Endothelial cell of umbilical vein (primary cell): ENCODE measurements around the gene BABAM2. TPM values are rescaled to one million over a fixed set of nuclear protein-coding genes. Genes with fewer than 3 reads are reported as not detected.

Experiments
- BruUV-seq: library from RNA; stranded (reverse); fragments of 400-500 nt; replicated peaks from 2 replicates; lab custom pipeline; 2021; lab: Mats Ljungman, UMichigan
- CTCF ChIA-PET: fragments of 300-600, 350-600 bp; sonication (Branson Sonifier 250); formaldehyde crosslinking; loops from one replicate; lab custom pipeline; 2021; ENCODE audit warnings: antibody characterized with exemption, inconsistent platforms; lab: Charles Lee
- POLR2A ChIA-PET: fragments of 300-600, 350-600 bp; sonication (Branson Sonifier 250); formaldehyde crosslinking; loops from one replicate; lab custom pipeline; 2021; ENCODE audit warnings: antibody characterized with exemption, inconsistent platforms; lab: Charles Lee
- DNase-seq: peaks from one replicate; pipeline ENCODE4 v3.0.0-alpha.2; 2011; ENCODE audit warnings: low read depth, low spot score
- FAIRE-seq: peaks from 2 replicates; lab custom pipeline; 2011; peaks lifted over from hg19 to GRCh38; lab: Jason Lieb, UNC
- H2AFZ ChIP-seq: 2 replicates; pipeline ENCODE4 v1.6.0; 2012; ENCODE audit warnings: low read depth, low read length, control low read depth, inconsistent platforms
- H3K27ac ChIP-seq: 2 replicates; pipeline ENCODE4 v1.5.1; 2011; ENCODE audit warnings: low read depth, mild to moderate bottlenecking, control low read depth, low read length, moderate library complexity; ENCODE audit not compliant: insufficient read depth
- H3K27me3 ChIP-seq, 2 experiments: 2 replicates each; pipeline versions ENCODE4 v1.6.0 to v1.6.1; 2011; ENCODE audit warnings: low read length in 2 of 2, mixed read lengths in 1 of 2; ENCODE audit not compliant: control insufficient read depth in 2 of 2, insufficient read depth in 2 of 2
- H3K36me3 ChIP-seq, 2 experiments: 2 replicates in 1 of 2; 3 replicates in 1 of 2; pipeline ENCODE4 v1.5.1; 2011; ENCODE audit warnings: low read length in 2 of 2, mild to moderate bottlenecking in 1 of 2, moderate library complexity in 1 of 2; ENCODE audit not compliant: control insufficient read depth in 2 of 2, insufficient read depth in 2 of 2; ENCODE audit errors: extremely low read depth in 1 of 2
- H3K4me1 ChIP-seq: 3 replicates; pipeline ENCODE4 v1.5.1; 2011; ENCODE audit warnings: mild to moderate bottlenecking, low read length; ENCODE audit not compliant: control insufficient read depth, insufficient read depth; ENCODE audit errors: extremely low read depth
- H3K4me2 ChIP-seq: 2 replicates; pipeline ENCODE4 v1.6.1; 2011; ENCODE audit warnings: low read length, control low read depth, mixed read lengths; ENCODE audit not compliant: insufficient read depth
- H3K4me3 ChIP-seq, 3 experiments: fragments of 200-600 bp in 1 of 3; sonication (generic), shearing (Covaris generic) in 1 of 3; replicated peaks in 1 of 3; 2 replicates each; pipeline ENCODE4 v1.5.1; 2011 to 2016; ENCODE audit warnings: control low read depth in 3 of 3, low read length in 3 of 3, mild to moderate bottlenecking in 2 of 3, inconsistent platforms in 1 of 3, low read depth in 1 of 3, moderate library complexity in 1 of 3; ENCODE audit not compliant: insufficient read depth in 1 of 3
- H3K79me2 ChIP-seq: 2 replicates; pipeline ENCODE4 v1.6.0; 2012; ENCODE audit warnings: low read length, inconsistent platforms; ENCODE audit not compliant: control insufficient read depth, insufficient read depth
- H3K9ac ChIP-seq: replicated peaks from 2 replicates; pipeline ENCODE3; 2011; ENCODE audit warnings: low read length, control low read depth; ENCODE audit not compliant: insufficient read depth; ENCODE audit errors: extremely low read depth
- H3K9me1 ChIP-seq: replicated peaks from 3 replicates; pipeline ENCODE4 v1.6.0; 2011; ENCODE audit warnings: mild to moderate bottlenecking, low read length; ENCODE audit not compliant: control insufficient read depth, insufficient read depth; ENCODE audit errors: extremely low read depth
- H3K9me3 ChIP-seq: replicated peaks from 2 replicates; pipeline ENCODE4 v1.5.1; 2012; ENCODE audit warnings: low read length, inconsistent platforms; ENCODE audit not compliant: control insufficient read depth, insufficient read depth
- H4K20me1 ChIP-seq: replicated peaks from 2 replicates; pipeline ENCODE3; 2011; ENCODE audit warnings: mild to moderate bottlenecking, low read length; ENCODE audit not compliant: control insufficient read depth, insufficient read depth; ENCODE audit errors: extremely low read depth
- JUN ChIP-seq: IDR thresholded peaks from 2 replicates; pipeline ENCODE4 v1.6.1; 2011; ENCODE audit warnings: borderline replicate concordance, low read depth; ENCODE audit not compliant: insufficient read length, insufficient read depth
- dilution Hi-C: fragments of 300-500 bp; cut with MboI; formaldehyde crosslinking; loops from one replicate; pipeline ENCODE4 v1.15.0; 2019; ENCODE audit warnings: low sequenced_read_pairs; ENCODE audit not compliant: extremely low pct_ligation_motif_present
- intact Hi-C: fragments of 100-400 bp; cut with micrococcal nuclease; formaldehyde crosslinking; loops from one replicate; pipeline ENCODE4 v1.10.0; 2022
- polyA plus RNA-seq, 4 experiments: library from polyadenylated mRNA; depleted of rRNA in 3 of 4; stranded (reverse) in 3 of 4; unstranded in 1 of 4; fragments of >200 nt; gene quantifications; 2 replicates each; pipeline versions ENCODE4 v1.2.1 to v1.2.3, GENCODE V29; 2011 to 2012; ENCODE audit warnings: missing spikeins in 1 of 4
- total RNA-seq: library from RNA; stranded (reverse); gene quantifications from 2 replicates; pipeline ENCODE4 v1.2.3, GENCODE V29; 2021
- TF ChIP-seq, protein P1 (sequence below), 2 donors: IDR thresholded peaks; 1 replicate in 1 of 2; 2 replicates in 1 of 2; pipeline ENCODE4 v1.5.1; 2011; ENCODE audit warnings: low read length in 2 of 2, mild to moderate bottlenecking in 2 of 2, moderate library complexity in 2 of 2, control low read depth in 1 of 2, inconsistent platforms in 1 of 2, low read depth in 1 of 2; ENCODE audit not compliant: insufficient read depth in 1 of 2; ENCODE audit errors: extremely low read depth in 1 of 2
- TF ChIP-seq, protein P2 (sequence below): IDR thresholded peaks from 2 replicates; pipeline ENCODE4 v1.6.1; 2011; ENCODE audit not compliant: insufficient read depth, insufficient read length

The BABAM2 gene
- total and polyA plus RNA-seq, 2 donors (not counting 3 experiments of a cell fraction or from before 2014, with no cell fraction given) = 19.9 to 27.6 TPM

DNA sequence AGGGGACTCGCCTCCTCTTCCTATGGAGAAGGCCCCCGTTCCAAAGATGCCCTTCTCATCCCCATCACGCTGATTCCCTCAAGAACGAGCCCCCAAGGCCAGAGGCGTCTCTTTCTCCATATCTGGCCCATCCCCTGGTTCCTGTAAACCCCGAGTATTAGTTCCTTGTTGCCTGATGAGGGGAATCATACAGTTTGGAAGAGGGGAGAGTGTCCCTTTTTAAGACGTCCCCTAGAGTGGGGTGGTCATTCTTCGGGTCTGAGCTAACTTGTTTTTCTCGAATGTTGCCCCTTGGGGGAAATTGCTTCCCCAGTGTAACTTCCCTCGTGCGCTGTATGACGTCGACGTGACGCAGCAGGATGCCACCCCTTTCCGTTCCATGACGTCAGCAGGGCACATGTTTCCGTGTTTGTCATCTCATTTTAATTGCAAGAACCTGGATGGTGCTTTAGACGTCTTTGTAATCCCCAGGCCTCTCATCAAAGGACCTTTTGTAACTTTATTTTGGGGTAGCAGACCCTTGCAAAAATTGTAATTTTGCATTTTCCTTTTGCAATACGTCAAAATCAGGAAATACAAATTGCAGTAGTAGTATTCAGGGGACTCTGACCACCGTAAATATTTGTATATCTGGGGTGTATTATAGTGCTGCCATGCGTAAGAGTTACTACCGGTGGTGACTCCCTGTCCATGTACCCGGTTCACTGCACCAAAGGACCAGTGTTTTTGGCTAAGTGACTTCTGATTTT, 569 bp downstream of the BABAM2 start:
- ChIA-PET POLR2A (interaction anchor here (0.9 to 1.0 kb wide), 2 partner anchors 64 to 117 kb away, joined by 3 to 4 read pairs; no protein-coding TSS in a partner anchor), CTCF (interaction anchor here (1.8 kb wide), 2 partner anchors 81 to 187 kb away, joined by 4 to 6 read pairs; no protein-coding TSS in a partner anchor)
- TF ChIP-seq JUN = peak; percentile 89
- TF ChIP-seq, protein P1, sequence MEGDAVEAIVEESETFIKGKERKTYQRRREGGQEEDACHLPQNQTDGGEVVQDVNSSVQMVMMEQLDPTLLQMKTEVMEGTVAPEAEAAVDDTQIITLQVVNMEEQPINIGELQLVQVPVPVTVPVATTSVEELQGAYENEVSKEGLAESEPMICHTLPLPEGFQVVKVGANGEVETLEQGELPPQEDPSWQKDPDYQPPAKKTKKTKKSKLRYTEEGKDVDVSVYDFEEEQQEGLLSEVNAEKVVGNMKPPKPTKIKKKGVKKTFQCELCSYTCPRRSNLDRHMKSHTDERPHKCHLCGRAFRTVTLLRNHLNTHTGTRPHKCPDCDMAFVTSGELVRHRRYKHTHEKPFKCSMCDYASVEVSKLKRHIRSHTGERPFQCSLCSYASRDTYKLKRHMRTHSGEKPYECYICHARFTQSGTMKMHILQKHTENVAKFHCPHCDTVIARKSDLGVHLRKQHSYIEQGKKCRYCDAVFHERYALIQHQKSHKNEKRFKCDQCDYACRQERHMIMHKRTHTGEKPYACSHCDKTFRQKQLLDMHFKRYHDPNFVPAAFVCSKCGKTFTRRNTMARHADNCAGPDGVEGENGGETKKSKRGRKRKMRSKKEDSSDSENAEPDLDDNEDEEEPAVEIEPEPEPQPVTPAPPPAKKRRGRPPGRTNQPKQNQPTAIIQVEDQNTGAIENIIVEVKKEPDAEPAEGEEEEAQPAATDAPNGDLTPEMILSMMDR (IDR thresholded peaks at IDR 0.05; ENCODE audit: extremely low read depth in 1 of 2, insufficient read depth in 1 of 2, low read depth in 1 of 2, low read length in 2 of 2) = no peak
- TF ChIP-seq, protein P2, sequence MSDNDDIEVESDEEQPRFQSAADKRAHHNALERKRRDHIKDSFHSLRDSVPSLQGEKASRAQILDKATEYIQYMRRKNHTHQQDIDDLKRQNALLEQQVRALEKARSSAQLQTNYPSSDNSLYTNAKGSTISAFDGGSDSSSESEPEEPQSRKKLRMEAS = peak; percentile 82
- Histone ChIP-seq H3K9me3 (no peaks in the 10 kb centered on the region), H3K27me3 (no peaks in the 10 kb centered on the region), H3K79me2 (no peaks in the 10 kb centered on the region), H3K36me3 (peaks cover 0 to under 1% of the 10 kb centered on the region in 2 experiments), H3K4me2 (peak overlapping the region; percentile 68), H4K20me1 (no peaks in the 10 kb centered on the region), H3K9ac (peak overlapping the region; percentile 95), H2AFZ (peak overlapping the region; percentile 27), H3K9me1 (no peaks in the 10 kb centered on the region), H3K4me3 (peak overlapping the region; percentile 26 to 71 (median 55)), H3K4me1 (peaks cover 11% of the 10 kb centered on the region), H3K27ac (peak overlapping the region; percentile 88)
- TSS peak; percentile 34 for BruUV-seq
- dilution Hi-C loops (no loop called here), intact Hi-C loops (loop anchor here (1.0 to 10.0 kb wide), 9 partner anchors 29 to 501 kb away; partner anchors contain the start of genes FOSL2 and MRPL33)
- DNase-seq = peak; percentile 86
- FAIRE-seq = peak; percentile 57
